ENCODE data around the gene ASB5.

GRCh38 chr4:176300565-176300964 lies 31.5 kb upstream of the ASB5 start:
- TF ChIP-seq, protein P1, sequence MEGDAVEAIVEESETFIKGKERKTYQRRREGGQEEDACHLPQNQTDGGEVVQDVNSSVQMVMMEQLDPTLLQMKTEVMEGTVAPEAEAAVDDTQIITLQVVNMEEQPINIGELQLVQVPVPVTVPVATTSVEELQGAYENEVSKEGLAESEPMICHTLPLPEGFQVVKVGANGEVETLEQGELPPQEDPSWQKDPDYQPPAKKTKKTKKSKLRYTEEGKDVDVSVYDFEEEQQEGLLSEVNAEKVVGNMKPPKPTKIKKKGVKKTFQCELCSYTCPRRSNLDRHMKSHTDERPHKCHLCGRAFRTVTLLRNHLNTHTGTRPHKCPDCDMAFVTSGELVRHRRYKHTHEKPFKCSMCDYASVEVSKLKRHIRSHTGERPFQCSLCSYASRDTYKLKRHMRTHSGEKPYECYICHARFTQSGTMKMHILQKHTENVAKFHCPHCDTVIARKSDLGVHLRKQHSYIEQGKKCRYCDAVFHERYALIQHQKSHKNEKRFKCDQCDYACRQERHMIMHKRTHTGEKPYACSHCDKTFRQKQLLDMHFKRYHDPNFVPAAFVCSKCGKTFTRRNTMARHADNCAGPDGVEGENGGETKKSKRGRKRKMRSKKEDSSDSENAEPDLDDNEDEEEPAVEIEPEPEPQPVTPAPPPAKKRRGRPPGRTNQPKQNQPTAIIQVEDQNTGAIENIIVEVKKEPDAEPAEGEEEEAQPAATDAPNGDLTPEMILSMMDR (IDR thresholded peaks at IDR 0.05): no peak
- no peak for TF ChIP-seq POLR2A (IDR thresholded peaks at IDR 0.05)

All from adrenal gland (tissue), 5 donors.